ENCODE measurements around the gene UQCC5.

The UQCC5 gene

GRCh38 chr3:52574056-52574965 is 37.9 kb downstream of the UQCC5 start:
- no peak for DNase-seq

All from NCI-H2081 treated with DMSO at 0.1 percent for 48 hours (cell line).